Heart left ventricle (tissue), 16 donors: ENCODE data around the gene CENPP. TPM values are rescaled to one million over a fixed set of nuclear protein-coding genes. Genes with fewer than 3 reads are reported as not detected.

Source experiments
- ATAC-seq, 4 donors: fragments of 200-7000 bp; cut with Tn5 transposase; one replicate each; pipeline ENCODE4 v1.9.1; 2020 to 2022; ENCODE audit warnings: moderate library complexity in 4 of 4, mild to moderate bottlenecking in 3 of 4, moderate number of reproducible peaks in 1 of 4
- DNase-seq, 5 donors: peaks; one replicate each; pipeline ENCODE4 v3.0.0-alpha.2; 2020
- H3K27ac ChIP-seq, 12 donors: fragments of 200-600 bp; sonication (generic) in 4 of 12; one replicate each; pipeline versions ENCODE4 v1.5.0 to v1.8.0; 2016 to 2022; ENCODE audit warnings: mild to moderate bottlenecking in 2 of 12
- H3K27me3 ChIP-seq, 9 donors: fragments of 200-600 bp; sonication (generic) in 2 of 9; one replicate each; pipeline versions ENCODE4 v1.5.1 to v1.8.0; 2016 to 2022; ENCODE audit warnings: mild to moderate bottlenecking in 3 of 9
- H3K36me3 ChIP-seq, 9 donors: fragments of 200-600 bp; sonication (generic) in 2 of 9; one replicate each; pipeline versions ENCODE4 v1.5.0 to v1.8.0; 2018 to 2022; ENCODE audit warnings: mild to moderate bottlenecking in 2 of 9
- H3K4me1 ChIP-seq, 12 donors: fragments of 200-600 bp; sonication (generic) in 4 of 12; one replicate each; pipeline versions ENCODE4 v1.5.0 to v1.8.0; 2016 to 2022; ENCODE audit warnings: mild to moderate bottlenecking in 3 of 12
- H3K4me3 ChIP-seq, 12 donors: fragments of 200-600 bp; sonication (generic) in 4 of 12; one replicate each; pipeline versions ENCODE4 v1.5.0 to v1.8.0; 2017 to 2022; ENCODE audit warnings: mild to moderate bottlenecking in 9 of 12, moderate library complexity in 4 of 12
- H3K9me3 ChIP-seq, 12 donors: fragments of 200-600 bp; sonication (generic) in 4 of 12; one replicate each; pipeline versions ENCODE4 v1.5.0 to v1.8.0; 2016 to 2022; ENCODE audit warnings: mild to moderate bottlenecking in 1 of 12
- POLR2A ChIP-seq, 2 donors: fragments of 450-650 bp; IDR thresholded peaks; one replicate each; pipeline ENCODE4 v1.6.1; 2017; ENCODE audit warnings: antibody characterized with exemption in 2 of 2, mild to moderate bottlenecking in 2 of 2, moderate library complexity in 2 of 2
- WGBS, 4 donors: extraction: QIAGEN DNeasy Blood & Tissue Kit in 2 of 4; methylation state at CpG; one replicate each; pipeline versions ENCODE4 v1.1.5 to v1.1.7; 2013 to 2018; 5-methylcytosine and 5-hydroxymethylcytosine counted together
- intact Hi-C, 10 donors: fragments of 100-400 bp; cut with DNase I; formaldehyde crosslinking; loops; one replicate each; pipeline versions ENCODE4 v1.11.1 to v1.14.2; 2022
- polyA plus RNA-seq, 2 donors: library from polyadenylated mRNA; stranded (reverse); fragments of 200-250 nt; gene quantifications; one replicate each; pipeline ENCODE4 v1.2.3, GENCODE V29; 2013
- total RNA-seq, 9 donors: library from RNA; depleted of rRNA in 2 of 9; stranded (reverse); fragments of >200 nt in 2 of 9; fragmentation: NEBNext Ultra II Directional in 3 of 9; extraction: Animal tissue kit (Norgen Biotek cat#: 25700) in 3 of 9; gene quantifications; one replicate each; pipeline versions ENCODE4 v1.1.0 to v1.2.4, GENCODE V29; 2016 to 2023
- TF ChIP-seq, protein P1 (sequence below), 12 donors: fragments of 200-600 bp; sonication (generic) in 4 of 12; IDR thresholded peaks; one replicate each; pipeline versions ENCODE4 v1.5.0 to v1.8.0; 2018 to 2022; ENCODE audit warnings: antibody characterized with exemption in 12 of 12, mild to moderate bottlenecking in 5 of 12
- donor health status: ischemic (EF 13 %, LVEDD 7.1; RV severe dilation, severe dysfunction).
- donor health status: healthy with polysubstance abuse.
- donor health status: DM: no; HTN: yes; CAD: no.
- donor health status: DM: no; HTN: no; CAD: no.
- donor health status: ischemic (EF 25% LVEDD 6.9; RV normal size, moderate dysfunction).
- donor health status: ischemic (EF 25% LVEDD 5.7; RV mildly dilated, moderate dysfunction).
- donor health status: healthy.
- donor health status: DM: yes; HTN: yes; CAD: no.
- donor health status: ischemic (EF 35%, LVEDD 5.7; RV mildly dilated, moderate dysfunction).
- donor health status: nonischemic (EF 11% LVEDD 7.7; RV severe dilation, severe dysfunction).
- donor health status: DM: yes; HTN: yes; CAD: no.
- donor health status: PGD.
- donor health status: ischemic (EF 29% LVEDD 5.4; RV normal size, mild dysfunction).
- donor health status: nonischemic (EF 23%, LVEDD 6.1; RV moderate dilation, normal function).

Gene CENPP
- total and polyA plus RNA-seq, 11 donors = 1.1 to 5.8 (median 2.4) TPM

DNA sequence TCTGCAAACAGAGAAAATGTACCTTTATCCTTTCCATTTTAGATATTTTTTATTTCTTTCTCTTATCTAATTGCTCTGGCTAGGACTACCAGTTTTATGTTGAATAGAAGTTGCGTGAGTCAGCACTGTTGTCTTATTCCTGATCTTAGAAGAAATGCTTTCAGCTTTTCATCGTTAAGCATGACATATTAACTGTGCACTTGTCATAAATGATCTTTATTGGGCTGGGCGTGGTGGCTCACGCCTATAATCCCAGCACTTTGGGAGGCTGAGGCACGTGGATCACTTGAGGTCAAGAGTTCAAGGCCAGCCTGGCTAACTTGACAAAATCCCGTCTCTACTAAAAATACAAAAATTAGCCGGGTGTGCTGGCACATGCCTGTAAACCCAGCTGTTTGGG lies 218.2 kb downstream of the CENPP start:
- H3K4me1 ChIP-seq = no peaks in the 10 kb centered on the region
- no peak overlapping the region for H3K27ac ChIP-seq
- no peak overlapping the region for H3K4me3 ChIP-seq
- TF ChIP-seq POLR2A (IDR thresholded peaks at IDR 0.05) = no peak
- TF ChIP-seq, protein P1, sequence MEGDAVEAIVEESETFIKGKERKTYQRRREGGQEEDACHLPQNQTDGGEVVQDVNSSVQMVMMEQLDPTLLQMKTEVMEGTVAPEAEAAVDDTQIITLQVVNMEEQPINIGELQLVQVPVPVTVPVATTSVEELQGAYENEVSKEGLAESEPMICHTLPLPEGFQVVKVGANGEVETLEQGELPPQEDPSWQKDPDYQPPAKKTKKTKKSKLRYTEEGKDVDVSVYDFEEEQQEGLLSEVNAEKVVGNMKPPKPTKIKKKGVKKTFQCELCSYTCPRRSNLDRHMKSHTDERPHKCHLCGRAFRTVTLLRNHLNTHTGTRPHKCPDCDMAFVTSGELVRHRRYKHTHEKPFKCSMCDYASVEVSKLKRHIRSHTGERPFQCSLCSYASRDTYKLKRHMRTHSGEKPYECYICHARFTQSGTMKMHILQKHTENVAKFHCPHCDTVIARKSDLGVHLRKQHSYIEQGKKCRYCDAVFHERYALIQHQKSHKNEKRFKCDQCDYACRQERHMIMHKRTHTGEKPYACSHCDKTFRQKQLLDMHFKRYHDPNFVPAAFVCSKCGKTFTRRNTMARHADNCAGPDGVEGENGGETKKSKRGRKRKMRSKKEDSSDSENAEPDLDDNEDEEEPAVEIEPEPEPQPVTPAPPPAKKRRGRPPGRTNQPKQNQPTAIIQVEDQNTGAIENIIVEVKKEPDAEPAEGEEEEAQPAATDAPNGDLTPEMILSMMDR (IDR thresholded peaks at IDR 0.05) = no peak
- DNase-seq (no peak), ATAC-seq (no peak)
- 80 to 94% (median 92%) methylated on average over 7 of the region's 7 CpGs for WGBS, 4 donors
- intact Hi-C loops = no loop called here
- peaks cover 0 to 13% (median 0%) of the 10 kb centered on the region in 12 donors for H3K9me3 ChIP-seq
- H3K36me3 ChIP-seq = no peaks in the 10 kb centered on the region
- H3K27me3 ChIP-seq = no peaks in the 10 kb centered on the region

DNA sequence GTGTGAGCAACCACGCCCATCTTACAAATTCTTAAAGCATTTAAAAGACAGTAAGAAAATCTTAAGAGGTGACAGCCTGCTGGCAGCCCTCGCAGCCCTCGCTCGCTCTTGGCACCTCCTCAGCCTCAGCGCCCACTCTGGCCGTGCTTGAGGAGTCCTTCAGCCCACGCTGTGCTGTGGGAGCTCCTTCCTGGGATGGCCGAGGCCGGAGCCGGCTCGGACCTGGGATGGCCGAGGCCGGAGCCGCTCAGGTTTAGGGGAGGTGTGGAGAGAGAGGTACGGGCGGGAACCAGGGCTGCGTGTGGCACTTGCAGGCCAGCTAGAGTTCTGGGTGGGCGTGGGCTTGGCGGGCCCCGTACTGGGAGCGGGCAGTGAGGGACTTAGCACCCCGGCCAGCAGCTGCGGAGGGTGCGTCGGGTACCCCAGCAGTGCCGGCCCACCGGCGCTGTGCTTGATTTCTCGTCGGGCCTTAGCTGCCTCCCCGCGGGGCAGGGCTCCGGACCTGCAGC lies 219.3 kb downstream of the CENPP start:
- intact Hi-C loops = no loop called here
- Histone ChIP-seq H3K27ac (no peak overlapping the region), H3K36me3 (no peaks in the 10 kb centered on the region), H3K9me3 (peaks cover 0 to 13% (median 0%) of the 10 kb centered on the region in 12 donors), H3K4me1 (no peaks in the 10 kb centered on the region), H3K4me3 (no peak overlapping the region), H3K27me3 (no peaks in the 10 kb centered on the region)
- DNase-seq = no peak
- no peak for ATAC-seq
- TF ChIP-seq, protein P1 (IDR thresholded peaks at IDR 0.05) = no peak
- TF ChIP-seq POLR2A (IDR thresholded peaks at IDR 0.05) = no peak
- 95 to 99% (median 98%) methylated on average over 27 to 33 of the region's 33 CpGs for WGBS, 4 donors

DNA sequence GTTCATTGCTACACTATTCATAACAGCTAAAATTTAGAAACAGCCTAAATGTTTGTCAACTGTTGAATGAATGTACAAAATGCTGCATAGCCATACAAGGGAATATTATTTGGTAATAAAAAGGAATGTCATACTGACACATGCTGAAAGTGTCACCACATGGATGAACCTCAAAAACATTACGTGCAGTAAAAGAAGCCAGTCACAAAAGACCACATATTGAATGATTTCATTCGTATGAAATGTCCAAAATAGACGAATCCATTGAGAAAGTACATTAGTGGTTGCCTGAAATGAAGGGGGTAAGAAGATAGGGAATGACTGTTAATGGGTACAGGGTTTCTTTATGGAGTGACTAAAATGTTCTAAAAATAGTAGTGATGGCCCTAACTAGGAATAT lies 221.6 kb downstream of the CENPP start:
- intact Hi-C loops = no loop called here
- no peak for ATAC-seq
- no peaks in the 10 kb centered on the region for H3K36me3 ChIP-seq
- H3K27me3 ChIP-seq = no peaks in the 10 kb centered on the region
- peaks cover 0 to 12% (median 0%) of the 10 kb centered on the region in 12 donors for H3K9me3 ChIP-seq
- H3K4me1 ChIP-seq = no peaks in the 10 kb centered on the region
- H3K4me3 ChIP-seq = no peak overlapping the region
- TF ChIP-seq, protein P1 (IDR thresholded peaks at IDR 0.05) = no peak
- no peak for TF ChIP-seq POLR2A (IDR thresholded peaks at IDR 0.05)
- DNase-seq = no peak
- 77 to 95% (median 89%) methylated on average over 3 of the region's 3 CpGs for WGBS, 4 donors
- no peak overlapping the region for H3K27ac ChIP-seq

DNA sequence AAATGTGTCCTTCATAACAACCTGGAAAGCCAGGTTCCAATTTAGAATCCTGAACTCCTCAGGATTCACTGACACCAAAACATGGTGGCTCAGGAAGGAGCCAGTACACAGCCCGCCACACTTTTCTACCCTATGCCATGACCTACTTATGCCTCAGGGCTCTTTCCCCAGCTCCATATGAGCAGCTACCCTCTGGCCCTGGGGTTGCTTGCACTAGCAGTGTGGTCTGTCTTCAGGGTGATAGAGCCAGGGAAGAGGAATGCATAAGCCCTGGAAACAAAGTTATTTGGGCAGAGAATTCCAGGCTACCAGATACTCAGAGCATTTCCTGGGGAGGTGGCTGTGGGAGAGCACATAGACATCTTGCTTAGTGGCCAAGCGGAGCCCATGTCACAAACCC lies 225.0 kb downstream of the CENPP start:
- DNase-seq = no peak
- intact Hi-C loops = no loop called here
- H3K27ac ChIP-seq = no peak overlapping the region
- no peaks in the 10 kb centered on the region for H3K27me3 ChIP-seq
- ATAC-seq = no peak
- TF ChIP-seq, protein P1 (IDR thresholded peaks at IDR 0.05) = no peak
- TF ChIP-seq POLR2A (IDR thresholded peaks at IDR 0.05) = no peak
- H3K4me1 ChIP-seq = no peaks in the 10 kb centered on the region
- no peaks in the 10 kb centered on the region for H3K9me3 ChIP-seq
- no peak overlapping the region for H3K4me3 ChIP-seq
- WGBS, 4 donors = 95 to 99% (median 97%) methylated on average over 2 of the region's 2 CpGs
- no peaks in the 10 kb centered on the region for H3K36me3 ChIP-seq
